Right cardiac atrium (tissue), 5 donors: ENCODE data around the gene SDK1. TPM values are rescaled to one million over a fixed set of nuclear protein-coding genes. Genes with fewer than 3 reads are reported as not detected.
A peak's percentile ranks its signal among the peaks of the same experiment; 100 is the strongest.

ENCODE experiments used
- ATAC-seq, 2 donors: fragments of 200-7000 bp; cut with Tn5 transposase; one replicate each; pipeline versions ENCODE4 v1.8.0 to v1.9.1; 2020; ENCODE audit warnings: moderate library complexity in 2 of 2, mild to moderate bottlenecking in 1 of 2
- DNase-seq, 3 donors: peaks; one replicate each; pipeline ENCODE4 v3.0.0-alpha.2; 2020
- H3K27ac ChIP-seq: one replicate; pipeline ENCODE4 v1.5.1; 2013; ENCODE audit warnings: mild to moderate bottlenecking, low read length, control low read depth, moderate library complexity
- H3K27me3 ChIP-seq: one replicate; pipeline ENCODE4 v1.6.1; 2013; ENCODE audit not compliant: control insufficient read depth, insufficient read depth
- H3K4me1 ChIP-seq: one replicate; pipeline ENCODE4 v1.6.1; 2013; ENCODE audit warnings: low read length; ENCODE audit not compliant: control insufficient read depth, insufficient read depth
- H3K4me3 ChIP-seq: one replicate; pipeline ENCODE4 v1.5.1; 2013; ENCODE audit warnings: low read length, control low read depth
- H3K9me3 ChIP-seq: one replicate; pipeline ENCODE4 v1.6.1; 2013; ENCODE audit warnings: low read length; ENCODE audit not compliant: control insufficient read depth
- WGBS: extraction: QIAGEN DNeasy Blood & Tissue Kit; methylation state at CpG from one replicate; pipeline ENCODE4 v1.1.7; 2013; 5-methylcytosine and 5-hydroxymethylcytosine counted together
- intact Hi-C, 4 donors: fragments of 100-400 bp; cut with DNase I; formaldehyde crosslinking; loops; one replicate each; pipeline versions ENCODE4 v1.11.0 to v1.14.0; 2022 to 2023
- polyA plus RNA-seq: library from polyadenylated mRNA; stranded (reverse); fragments of 200-250 nt; gene quantifications from one replicate; pipeline ENCODE4 v1.2.3, GENCODE V29; 2013
- total RNA-seq, 4 donors: library from RNA; stranded (reverse); fragmentation: NEBNext Ultra II Directional; extraction: Animal tissue kit (Norgen Biotek cat#: 25700); gene quantifications; one replicate each; pipeline ENCODE4 v1.2.1, GENCODE V29; 2021
- donor health status: healthy with polysubstance abuse.
- donor health status: DM: no; HTN: yes; CAD: no.
- donor health status: DM: no; HTN: no; CAD: no.
- donor health status: DM: no; HTN: yes; CAD: no; lungs with severe emphysema.
- donor health status: DM: yes; HTN: yes; CAD: no.

The SDK1 gene
- total and polyA plus RNA-seq, 5 donors, result 0.97 to 3.2 (median 2.4) TPM

DNA sequence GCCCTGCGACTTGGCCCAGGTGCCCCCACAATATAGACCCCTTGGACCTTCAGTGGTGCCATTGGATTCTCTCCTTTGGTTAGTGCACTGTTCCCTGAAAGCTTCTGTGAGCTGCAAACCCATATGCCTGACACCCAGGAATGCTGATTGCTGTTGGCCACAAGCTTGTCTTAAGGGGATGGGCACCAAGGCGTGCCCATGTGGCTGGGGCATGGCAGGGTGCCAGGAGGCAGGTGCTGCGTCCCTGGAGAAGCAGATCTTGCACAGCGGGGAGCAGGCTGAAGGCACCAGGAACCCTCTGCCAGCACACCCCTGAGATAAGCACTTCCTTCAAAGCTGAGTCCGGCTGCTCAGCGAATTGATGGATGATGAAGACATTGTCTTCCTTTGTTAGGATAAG is 411.8 kb downstream of the SDK1 start:
- Histone ChIP-seq H3K27me3 (peaks cover 2% of the 10 kb centered on the region), H3K9me3 (no peaks in the 10 kb centered on the region), H3K4me3 (no peak overlapping the region), H3K27ac (no peak overlapping the region), H3K4me1 (no peaks in the 10 kb centered on the region)
- 59% methylated on average over 6 of the region's 6 CpGs for WGBS
- intact Hi-C loops, result no loop called here
- DNase-seq (peak in 1 of 3 donors; percentile 51), ATAC-seq (no peak)

DNA sequence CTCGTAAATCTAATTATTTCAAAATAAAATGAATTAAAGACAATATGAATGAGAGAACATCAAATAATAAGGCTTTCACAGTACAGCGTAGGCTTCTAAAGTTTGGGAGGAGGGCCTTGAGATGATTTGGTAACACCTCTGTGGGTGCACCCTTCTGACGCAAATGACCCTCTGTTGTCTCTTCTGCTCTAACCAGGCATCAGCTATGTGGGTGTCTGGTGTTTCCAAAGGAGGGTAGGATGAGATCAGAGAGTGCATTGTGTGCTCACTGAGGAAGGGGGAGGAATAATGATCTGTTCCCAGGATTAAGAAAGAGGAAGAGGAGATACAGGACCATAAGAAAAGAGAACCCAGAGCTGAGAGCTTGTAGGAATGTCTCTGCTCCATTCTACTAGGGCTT is 420.4 kb downstream of the SDK1 start:
- Histone ChIP-seq H3K27ac (no peak overlapping the region), H3K4me3 (no peak overlapping the region), H3K9me3 (no peaks in the 10 kb centered on the region), H3K27me3 (no peaks in the 10 kb centered on the region), H3K4me1 (no peaks in the 10 kb centered on the region)
- no peak for DNase-seq
- 91% methylated on average over 3 of the region's 3 CpGs for WGBS
- intact Hi-C loops, result no loop called here
- ATAC-seq, result no peak

DNA sequence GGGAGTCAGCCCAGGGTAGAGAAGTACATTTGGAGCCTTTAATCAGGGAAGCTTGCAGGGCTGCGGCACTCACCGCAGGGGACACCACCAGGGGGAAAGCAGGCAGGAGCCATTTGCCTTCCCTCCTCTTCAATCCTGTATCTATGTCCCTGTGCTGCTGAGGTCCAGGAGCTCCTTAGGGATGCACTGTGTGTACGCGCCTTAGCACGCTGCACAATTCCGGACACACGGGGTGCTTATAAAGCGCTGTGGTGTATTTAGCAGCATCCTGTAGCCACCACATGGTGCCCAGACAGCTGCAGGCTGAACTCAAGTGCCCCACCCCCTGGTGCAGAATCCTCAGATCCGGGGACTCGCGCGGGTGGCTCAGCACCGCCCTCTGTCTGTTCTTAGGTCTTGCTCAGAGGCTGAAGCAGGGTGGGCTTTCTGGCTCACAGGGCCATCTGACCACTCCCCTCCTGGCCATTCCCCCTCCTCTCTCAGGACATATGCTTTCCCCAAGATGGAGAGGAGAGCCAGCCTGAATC is 421.4 kb downstream of the SDK1 start:
- Histone ChIP-seq H3K9me3 (no peaks in the 10 kb centered on the region), H3K27me3 (no peaks in the 10 kb centered on the region), H3K4me1 (no peaks in the 10 kb centered on the region), H3K4me3 (no peak overlapping the region), H3K27ac (no peak overlapping the region)
- 26% methylated on average over 13 of the region's 13 CpGs for whole genome bisulfite sequencing
- ATAC-seq (peak in 1 of 2 donors; percentile 50), DNase-seq (peak in 2 of 3 donors; percentile 50 to 65)
- intact Hi-C loops, result no loop called here

DNA sequence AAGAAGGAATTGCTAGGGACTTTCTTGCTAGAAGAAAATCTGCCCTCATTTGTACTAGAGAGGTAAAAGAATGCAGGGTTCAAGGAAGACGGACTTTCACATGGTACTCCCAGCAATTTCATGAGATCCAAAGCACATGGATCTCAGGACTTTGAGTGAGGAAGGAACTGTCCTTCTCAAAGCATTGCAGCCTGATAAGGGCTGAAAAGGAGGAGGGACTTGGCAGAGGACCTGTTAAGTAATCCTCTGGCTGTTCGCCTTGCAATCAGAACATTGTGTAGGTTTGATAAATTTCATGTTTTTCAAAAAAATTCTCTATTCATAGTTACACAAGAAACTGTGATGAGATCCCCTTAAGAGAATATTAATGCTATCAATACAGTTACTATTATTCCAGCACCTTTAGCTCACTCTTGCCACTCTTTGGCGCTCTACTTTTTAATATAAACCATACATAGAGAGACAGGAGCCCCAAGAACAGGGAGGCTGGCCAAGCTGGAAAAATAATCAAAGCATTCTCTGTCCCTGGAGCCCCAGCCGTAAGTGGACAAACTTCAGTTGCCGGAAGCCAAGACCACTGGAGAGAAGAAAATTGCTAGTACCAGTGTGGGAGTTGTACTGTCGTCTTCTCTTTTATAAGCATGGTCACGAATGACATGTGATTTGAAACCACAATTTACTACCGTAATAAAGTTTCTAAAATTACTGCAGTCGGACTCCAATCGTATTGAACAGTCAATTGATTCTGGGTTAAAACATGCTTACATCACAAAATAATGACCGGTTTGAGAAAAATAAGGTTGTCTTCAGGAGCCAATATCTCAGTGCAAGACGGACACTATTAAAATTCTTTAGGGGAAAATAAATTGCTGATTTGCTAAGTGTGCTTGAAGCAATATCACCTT is 424.4 kb downstream of the SDK1 start:
- Histone ChIP-seq H3K4me3 (no peak overlapping the region), H3K4me1 (no peaks in the 10 kb centered on the region), H3K27ac (no peak overlapping the region), H3K27me3 (no peaks in the 10 kb centered on the region), H3K9me3 (no peaks in the 10 kb centered on the region)
- WGBS, result 46% methylated on average over 12 of the region's 12 CpGs
- peak in 1 of 3 donors; percentile 48 for DNase-seq
- ATAC-seq, result peak; percentile 77 to 88
- intact Hi-C loops, result no loop called here

DNA sequence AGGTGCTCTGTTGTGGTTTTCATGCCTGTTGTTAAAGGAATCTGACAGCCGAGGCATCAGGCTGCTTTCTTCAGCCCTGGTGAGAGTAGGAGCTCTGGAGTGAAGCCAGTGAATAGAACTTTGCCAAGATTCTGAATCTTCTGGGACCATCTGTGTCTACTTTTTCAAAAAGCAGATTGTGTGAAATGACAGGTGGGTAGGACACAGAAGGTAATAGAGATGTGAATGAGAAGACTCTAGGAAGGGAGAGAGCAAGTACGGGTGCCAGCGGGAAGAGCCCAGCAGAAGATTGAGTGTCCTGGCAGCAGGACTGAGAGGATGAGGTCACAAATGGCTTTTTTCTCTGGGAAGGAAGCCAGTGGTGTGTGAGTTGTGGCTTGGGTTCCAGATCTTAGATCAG is 429.2 kb downstream of the SDK1 start:
- Histone ChIP-seq H3K4me1 (no peaks in the 10 kb centered on the region), H3K4me3 (no peak overlapping the region), H3K27me3 (no peaks in the 10 kb centered on the region), H3K27ac (no peak overlapping the region), H3K9me3 (no peaks in the 10 kb centered on the region)
- 45% methylated on average over 3 of the region's 3 CpGs for WGBS
- intact Hi-C loops, result no loop called here
- ATAC-seq, result peak in 1 of 2 donors; percentile 65
- peak in 1 of 3 donors; percentile 54 for DNase-seq

DNA sequence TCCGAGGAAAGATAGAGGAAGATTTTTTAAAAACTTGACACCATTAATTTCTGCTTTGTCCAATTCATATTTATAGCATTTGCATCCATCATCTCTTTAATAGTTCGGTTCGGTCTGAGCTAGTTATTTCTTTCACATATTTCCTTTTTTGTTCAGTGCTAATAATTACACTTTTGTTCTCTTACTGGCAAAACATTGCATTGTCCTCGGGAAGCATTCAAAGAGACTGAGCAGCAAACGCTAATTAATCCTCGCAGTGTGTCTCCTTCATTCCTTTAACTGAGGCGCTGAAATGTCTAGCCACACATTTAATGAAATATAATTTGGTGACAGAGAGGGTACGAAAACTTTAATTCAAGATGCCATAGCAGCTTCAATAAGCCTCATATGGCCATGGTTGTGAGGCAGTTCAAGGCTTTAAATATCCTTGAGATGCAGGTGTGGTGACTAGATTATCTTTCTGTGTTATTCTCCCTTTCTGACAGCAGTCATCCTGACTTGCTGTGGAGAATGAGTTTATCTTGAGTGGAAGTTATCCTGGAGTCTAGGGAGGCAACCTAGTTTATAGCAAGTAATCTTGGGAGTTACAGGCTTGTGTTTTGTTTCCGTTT is 431.4 kb downstream of the SDK1 start:
- DNase-seq (no peak), ATAC-seq (no peak)
- intact Hi-C loops, result no loop called here
- H3K4me1 ChIP-seq, result no peaks in the 10 kb centered on the region
- H3K4me3 ChIP-seq, result no peak overlapping the region
- H3K27ac ChIP-seq, result no peak overlapping the region
- no peaks in the 10 kb centered on the region for H3K27me3 ChIP-seq
- WGBS, result 74% methylated on average over 9 of the region's 9 CpGs
- no peaks in the 10 kb centered on the region for H3K9me3 ChIP-seq

DNA sequence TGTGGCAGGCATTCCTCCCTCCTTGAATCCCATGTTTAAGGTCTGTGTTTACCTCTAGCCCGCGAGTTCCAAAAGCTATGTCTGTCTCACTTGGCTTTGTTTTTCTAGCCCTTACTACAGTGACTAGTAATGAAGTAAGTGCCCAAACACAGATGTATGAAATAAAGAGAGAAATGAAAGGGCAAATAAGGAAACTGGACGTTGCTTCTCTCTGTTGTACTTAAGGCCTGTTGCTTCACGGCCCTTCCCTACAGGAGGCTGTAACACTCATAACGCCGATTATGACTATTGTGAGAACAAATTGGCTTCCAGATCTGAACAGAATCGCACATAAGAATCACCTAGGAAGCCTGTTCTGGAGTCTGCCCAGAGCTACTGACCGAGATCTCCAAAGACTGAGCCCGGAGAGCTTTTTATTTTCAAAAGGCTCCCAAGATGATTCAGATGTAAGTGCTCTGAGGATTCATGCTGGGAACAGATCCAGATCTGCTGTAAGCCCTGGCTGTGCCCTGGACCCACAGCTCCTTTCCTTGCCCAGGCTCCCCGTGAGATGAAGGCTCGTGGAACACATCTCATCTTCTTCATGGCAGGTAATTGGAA is 432.6 kb downstream of the SDK1 start:
- WGBS, result 82% methylated on average over 11 of the region's 11 CpGs
- no peak overlapping the region for H3K27ac ChIP-seq

DNA sequence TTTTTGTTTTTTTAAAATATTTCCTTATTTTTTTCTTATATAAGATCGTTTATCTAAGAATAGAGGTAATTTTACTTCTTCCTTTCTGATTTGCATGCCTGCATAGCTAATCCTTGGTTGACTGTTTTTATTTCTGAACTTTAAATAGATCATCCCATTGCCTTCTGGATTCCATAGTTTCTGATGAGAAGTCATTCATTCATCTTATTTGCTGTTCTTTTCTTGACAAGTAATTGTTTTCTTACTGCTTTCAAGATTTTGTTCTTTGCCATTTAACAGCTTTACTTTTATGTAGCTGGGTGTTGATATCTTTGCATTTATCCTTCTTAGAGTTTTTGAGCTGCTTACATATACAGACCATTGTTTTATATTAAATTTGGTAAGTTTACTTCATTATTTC is 437.9 kb downstream of the SDK1 start:
- H3K4me1 ChIP-seq, result no peaks in the 10 kb centered on the region
- intact Hi-C loops, result no loop called here
- H3K27ac ChIP-seq, result no peak overlapping the region
- no peak overlapping the region for H3K4me3 ChIP-seq
- H3K9me3 ChIP-seq, result no peaks in the 10 kb centered on the region
- DNase-seq (no peak), ATAC-seq (no peak)
- 91% methylated on average over 1 of the region's 1 CpG for WGBS
- no peaks in the 10 kb centered on the region for H3K27me3 ChIP-seq

More for the DNA sequence above, 432.6 kb downstream of the SDK1 start:
- no peak for DNase-seq
- intact Hi-C loops, result no loop called here
- Histone ChIP-seq H3K4me1 (no peaks in the 10 kb centered on the region), H3K27me3 (no peaks in the 10 kb centered on the region), H3K9me3 (no peaks in the 10 kb centered on the region), H3K4me3 (no peak overlapping the region)
- ATAC-seq, result no peak

DNA sequence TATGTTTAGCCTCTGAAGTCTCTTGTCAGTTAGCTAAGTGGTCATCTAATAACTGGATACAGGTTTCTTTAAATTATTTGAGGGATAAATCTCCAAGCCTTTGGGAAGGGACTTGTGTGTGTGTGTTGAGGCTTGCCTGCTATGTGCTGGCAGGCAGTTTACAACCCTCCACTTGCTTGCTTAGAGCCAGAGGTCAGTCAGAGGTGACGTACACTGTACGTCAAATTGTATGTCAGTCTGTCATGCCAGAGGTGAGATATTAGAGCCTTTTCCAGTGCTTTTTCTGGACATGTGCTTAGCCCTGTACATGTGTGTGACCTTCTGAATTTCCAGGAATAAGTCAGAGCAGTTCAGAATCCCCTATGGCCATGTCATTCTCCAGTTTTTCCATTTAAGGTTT is 438.9 kb downstream of the SDK1 start:
- ATAC-seq, result no peak

DNA sequence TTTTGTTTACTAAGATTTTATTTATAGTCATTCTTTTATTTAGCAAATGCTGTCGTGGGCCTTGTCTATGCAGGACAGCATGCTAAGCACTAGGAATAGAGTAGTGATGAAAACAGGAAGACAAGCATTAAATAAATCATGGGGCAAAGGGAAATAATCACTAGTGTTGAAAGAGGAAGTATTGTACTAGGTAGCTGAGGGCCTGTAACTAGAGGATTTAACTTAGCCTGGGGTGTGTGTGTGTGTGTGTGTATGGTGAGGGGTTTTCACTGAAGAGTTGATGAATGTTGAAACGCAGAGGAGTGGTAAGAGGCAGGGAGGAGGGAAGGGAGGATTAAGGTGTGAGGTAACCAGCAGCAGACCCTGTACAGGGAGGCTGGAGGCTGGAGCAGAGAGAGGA is 446.4 kb downstream of the SDK1 start:
- no peaks in the 10 kb centered on the region for H3K27me3 ChIP-seq
- H3K4me3 ChIP-seq, result no peak overlapping the region
- H3K4me1 ChIP-seq, result no peaks in the 10 kb centered on the region
- DNase-seq (no peak), ATAC-seq (no peak)
- H3K9me3 ChIP-seq, result no peaks in the 10 kb centered on the region
- no peak overlapping the region for H3K27ac ChIP-seq
- WGBS, result 58% methylated on average over 2 of the region's 2 CpGs
- intact Hi-C loops, result no loop called here

More for the DNA sequence above, 438.9 kb downstream of the SDK1 start:
- Histone ChIP-seq H3K9me3 (no peaks in the 10 kb centered on the region), H3K4me3 (no peak overlapping the region), H3K4me1 (no peaks in the 10 kb centered on the region), H3K27me3 (no peaks in the 10 kb centered on the region), H3K27ac (no peak overlapping the region)
- intact Hi-C loops, result no loop called here
- 68% methylated on average over 2 of the region's 2 CpGs for WGBS
- no peak for DNase-seq

DNA sequence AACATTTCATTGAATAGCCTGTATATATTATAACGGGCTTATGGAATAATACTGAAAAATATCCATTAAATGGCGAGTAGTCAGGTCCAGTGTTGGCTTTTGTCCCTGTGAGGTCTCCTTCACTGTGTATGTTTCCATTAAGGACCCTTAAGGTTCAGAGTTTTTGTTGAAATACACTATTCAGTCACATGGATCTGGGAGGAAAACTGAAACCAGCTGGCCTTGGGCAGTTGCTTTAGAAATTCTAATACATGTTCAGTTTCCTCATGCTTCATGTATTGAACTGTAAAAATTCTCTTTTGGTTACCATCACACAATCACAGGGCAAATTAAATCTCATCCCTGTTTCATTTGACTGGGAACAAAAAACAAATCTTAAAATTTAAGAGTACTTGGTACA is 447.3 kb downstream of the SDK1 start:
- Histone ChIP-seq H3K27me3 (no peaks in the 10 kb centered on the region), H3K4me3 (no peak overlapping the region), H3K4me1 (no peaks in the 10 kb centered on the region), H3K9me3 (no peaks in the 10 kb centered on the region), H3K27ac (no peak overlapping the region)
- ATAC-seq (no peak), DNase-seq (no peak)
- 90% methylated on average over 2 of the region's 2 CpGs for WGBS
- intact Hi-C loops, result no loop called here
